GM06990 (cell line): ENCODE results near the gene KANSL3.
A peak's percentile ranks its signal among the peaks of the same experiment; 100 is the strongest.

Source experiments
- DNase-seq: peaks from one replicate; pipeline ENCODE4 v3.0.0-alpha.2; 2011; ENCODE audit not compliant: insufficient read length; ENCODE audit errors: extremely low read depth
- H3K27me3 ChIP-seq: replicated peaks from 2 replicates; pipeline ENCODE4 v1.6.0; 2011; ENCODE audit warnings: low read length; ENCODE audit not compliant: control insufficient read depth, insufficient read depth
- H3K36me3 ChIP-seq: 2 replicates; pipeline ENCODE4 v1.5.1; 2011; ENCODE audit warnings: low read length; ENCODE audit not compliant: control insufficient read depth, insufficient read depth
- H3K4me3 ChIP-seq: replicated peaks from 2 replicates; pipeline ENCODE4 v1.5.1; 2011; ENCODE audit warnings: low read depth, mild to moderate bottlenecking, control low read depth, low read length
- CTCF ChIP-seq: IDR thresholded peaks from 2 replicates; pipeline ENCODE4 v1.5.1; 2011; ENCODE audit warnings: low read length, control low read depth, mild to moderate bottlenecking, inconsistent platforms; ENCODE audit not compliant: insufficient read depth, poor library complexity, severe bottlenecking

Gene KANSL3

GRCh38 chr2:96584017-96584416 lies 54.1 kb downstream of the KANSL3 start:
- Histone ChIP-seq H3K36me3 (peaks cover 1% of the 10 kb centered on the region; the same call in 1 of the 2 replicates), H3K4me3 (no peak overlapping the region), H3K27me3 (no peaks in the 10 kb centered on the region)
- DNase-seq, result no peak
- TF ChIP-seq CTCF, result no peak

GRCh38 chr2:96580771-96581170 lies 57.3 kb downstream of the KANSL3 start:
- H3K36me3 ChIP-seq, result no peaks in the 10 kb centered on the region
- DNase-seq, result no peak

GRCh38 chr2:96579422-96579821 lies 58.7 kb downstream of the KANSL3 start:
- H3K36me3 ChIP-seq, result no peaks in the 10 kb centered on the region
- no peaks in the 10 kb centered on the region for H3K27me3 ChIP-seq
- no peak overlapping the region for H3K4me3 ChIP-seq
- no peak for TF ChIP-seq CTCF
- no peak for DNase-seq

More at GRCh38 chr2:96580771-96581170, 57.3 kb downstream of the KANSL3 start:
- TF ChIP-seq CTCF, result peak; percentile 59
- no peak overlapping the region for H3K4me3 ChIP-seq
- H3K27me3 ChIP-seq, result no peaks in the 10 kb centered on the region

- Histone ChIP-seq H3K4me3 (no peak overlapping the region), H3K27me3 (no peaks in the 10 kb centered on the region), H3K36me3 (no peaks in the 10 kb centered on the region)
- DNase-seq, result no peak
- no peak for TF ChIP-seq CTCF
Measured at GRCh38 chr2:96578731-96579130, 59.4 kb downstream of the KANSL3 start.

GRCh38 chr2:96577501-96577900 lies 60.6 kb downstream of the KANSL3 start:
- no peak for TF ChIP-seq CTCF
- no peaks in the 10 kb centered on the region for H3K27me3 ChIP-seq
- no peak overlapping the region for H3K4me3 ChIP-seq
- DNase-seq, result no peak
- no peaks in the 10 kb centered on the region for H3K36me3 ChIP-seq

GRCh38 chr2:96575785-96576456 lies 62.2 kb downstream of the KANSL3 start:
- DNase-seq, result no peak
- Histone ChIP-seq H3K27me3 (no peaks in the 10 kb centered on the region), H3K36me3 (no peaks in the 10 kb centered on the region), H3K4me3 (no peak overlapping the region)
- TF ChIP-seq CTCF, result no peak
